Stimulated activated CD4-positive, alpha-beta T cell treated with anti-CD3 and anti-CD28 coated beads, TNF-alpha, amount 100 ng/mL, for 48 hours (primary cell): ENCODE measurements around the gene VWA2.

Experiments
- DNase-seq, 3 donors: peaks; one replicate each; pipeline ENCODE4 v3.0.0-alpha.2; 2020; ENCODE audit warnings: low read depth in 3 of 3

VWA2 gene

GRCh38 chr10:114297136-114297705 lies 58.2 kb downstream of the VWA2 start:
- no peak for DNase-seq

DNA sequence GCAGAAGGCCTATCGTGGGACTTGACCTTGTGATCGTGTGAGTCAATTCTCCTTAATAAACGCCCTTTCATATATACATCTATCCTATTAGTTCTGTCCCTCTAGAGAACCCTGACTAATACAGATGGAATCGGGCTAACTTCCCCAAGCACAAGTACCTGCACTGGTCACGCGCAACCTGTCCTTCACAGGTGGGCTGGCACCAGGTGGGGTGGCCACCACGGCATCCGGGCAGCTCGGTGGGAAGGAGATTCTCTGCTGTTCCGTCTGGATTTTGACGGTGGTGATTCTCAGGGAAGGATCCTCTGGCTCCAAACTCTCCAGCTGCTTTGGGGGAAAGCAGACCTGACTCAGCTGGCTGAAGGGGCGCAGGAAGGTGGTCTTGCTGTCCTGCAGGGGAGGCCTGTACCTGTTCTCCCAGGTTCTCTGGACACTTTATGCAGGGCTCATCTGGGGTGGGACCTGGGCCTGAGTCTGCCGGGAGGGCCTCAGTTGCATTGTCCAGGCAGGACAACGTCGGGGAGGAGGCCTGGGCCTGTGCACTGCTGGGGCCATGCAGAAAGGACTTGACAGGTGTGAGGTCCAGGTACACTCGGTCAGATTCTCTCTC lies 61.1 kb downstream of the VWA2 start:
- no peak for DNase-seq

DNA sequence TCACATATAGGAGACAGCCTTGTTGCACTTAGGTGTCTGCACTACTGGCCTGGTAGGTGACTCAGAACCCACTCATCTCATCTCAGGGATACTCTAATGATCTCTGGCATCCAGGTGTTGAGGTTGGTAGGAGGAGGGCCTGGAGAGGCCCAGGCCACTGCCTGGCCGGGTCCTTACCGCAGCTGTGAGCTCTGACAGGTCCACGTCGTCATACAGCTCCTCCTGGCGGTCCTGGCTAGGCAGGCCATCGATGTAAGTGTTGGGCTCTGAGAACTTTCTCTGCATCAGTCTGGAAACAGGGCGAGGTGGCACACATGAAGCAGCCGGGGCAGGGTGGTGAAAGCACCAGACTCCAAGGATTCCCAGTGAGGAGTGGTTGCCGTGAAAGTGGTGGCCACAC lies 62.1 kb downstream of the VWA2 start:
- DNase-seq, result no peak

- no peak for DNase-seq
These were observed 63.1 kb downstream of the VWA2 start for GRCh38 chr10:114301951-114302710.

GRCh38 chr10:114303556-114303955 lies 64.5 kb downstream of the VWA2 start:
- no peak for DNase-seq

- DNase-seq, result peak; percentile 47 to 64 (median 62)
These were observed 65.0 kb downstream of the VWA2 start for GRCh38 chr10:114304017-114304570.

GRCh38 chr10:114304571-114305421 lies 65.7 kb downstream of the VWA2 start:
- DNase-seq, result peak; percentile 11 to 50 (median 26)

DNA sequence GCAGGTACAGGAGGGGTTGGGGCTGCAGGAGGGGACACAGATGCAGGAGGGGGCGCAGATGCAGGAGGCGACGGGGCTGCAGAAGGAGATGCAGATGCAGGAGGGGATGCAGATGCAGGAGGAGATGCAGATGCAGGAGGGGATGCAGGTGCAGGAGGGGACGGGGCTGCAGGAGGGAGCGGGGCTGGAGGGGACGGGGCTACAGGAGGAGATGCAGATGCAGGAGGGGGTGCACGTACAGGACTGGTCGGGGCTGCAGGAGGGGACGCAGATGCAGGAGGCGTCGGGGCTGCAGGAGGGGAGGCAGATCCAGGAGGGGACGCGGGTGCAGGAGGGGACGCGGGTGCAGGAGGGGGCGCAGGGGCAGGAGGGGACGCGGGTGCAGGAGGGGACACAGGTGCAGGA lies 66.5 kb downstream of the VWA2 start:
- DNase-seq, result no peak

- DNase-seq, result no peak
These were observed 67.3 kb downstream of the VWA2 start for GRCh38 chr10:114306116-114306973.

GRCh38 chr10:114307731-114308130 lies 68.7 kb downstream of the VWA2 start:
- DNase-seq, result no peak

- no peak for DNase-seq
These were observed 69.7 kb downstream of the VWA2 start for GRCh38 chr10:114308531-114309363.

DNA sequence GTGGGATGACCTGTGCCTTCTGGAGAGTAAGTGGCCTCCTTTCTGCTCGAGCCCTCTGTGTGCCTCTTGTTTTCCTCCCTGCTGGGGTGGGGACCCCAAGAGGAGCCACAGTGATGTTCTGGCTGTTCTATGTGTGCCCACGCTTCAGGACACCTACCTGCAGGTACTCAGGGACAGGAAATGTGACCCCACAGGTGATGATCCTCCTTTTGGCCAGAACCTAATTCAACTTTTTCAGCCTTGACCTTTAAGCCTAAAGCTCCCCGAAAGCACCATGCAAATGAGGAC lies 70.3 kb downstream of the VWA2 start:
- no peak for DNase-seq

DNA sequence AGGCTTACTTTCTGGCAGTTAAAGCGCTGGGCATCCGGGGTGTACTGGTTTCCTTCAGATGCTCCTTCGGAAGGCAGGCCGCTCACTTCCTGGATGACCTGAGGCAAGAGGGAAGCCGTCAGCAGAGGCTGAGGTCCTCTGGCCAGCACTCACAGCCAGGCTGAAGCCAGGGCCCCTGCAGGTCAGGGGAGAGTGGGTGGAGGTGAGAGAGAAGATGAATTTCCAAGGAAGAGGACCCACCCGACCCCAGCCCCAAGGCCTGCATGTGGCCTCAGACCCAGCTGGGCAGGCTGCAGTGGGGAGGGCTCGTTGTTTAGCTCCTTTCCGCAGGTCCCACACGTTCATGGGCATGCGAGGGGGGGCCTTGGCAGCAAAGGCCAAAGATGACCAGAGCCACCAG lies 71.3 kb downstream of the VWA2 start:
- DNase-seq, result no peak

- DNase-seq, result no peak
These were observed 72.0 kb downstream of the VWA2 start for GRCh38 chr10:114311023-114311422.

- DNase-seq, result no peak
These were observed 72.6 kb downstream of the VWA2 start for GRCh38 chr10:114311496-114312209.

- no peak for DNase-seq
These were observed 74.1 kb downstream of the VWA2 start for GRCh38 chr10:114313139-114313538.

GRCh38 chr10:114313866-114314265 lies 74.8 kb downstream of the VWA2 start:
- no peak for DNase-seq

- no peak for DNase-seq
These were observed 76.7 kb downstream of the VWA2 start for GRCh38 chr10:114315566-114316420.

- no peak for DNase-seq
These were observed 77.7 kb downstream of the VWA2 start for GRCh38 chr10:114316744-114317143.
